ENCODE results near the gene PER1.

PER1 gene, protein sequence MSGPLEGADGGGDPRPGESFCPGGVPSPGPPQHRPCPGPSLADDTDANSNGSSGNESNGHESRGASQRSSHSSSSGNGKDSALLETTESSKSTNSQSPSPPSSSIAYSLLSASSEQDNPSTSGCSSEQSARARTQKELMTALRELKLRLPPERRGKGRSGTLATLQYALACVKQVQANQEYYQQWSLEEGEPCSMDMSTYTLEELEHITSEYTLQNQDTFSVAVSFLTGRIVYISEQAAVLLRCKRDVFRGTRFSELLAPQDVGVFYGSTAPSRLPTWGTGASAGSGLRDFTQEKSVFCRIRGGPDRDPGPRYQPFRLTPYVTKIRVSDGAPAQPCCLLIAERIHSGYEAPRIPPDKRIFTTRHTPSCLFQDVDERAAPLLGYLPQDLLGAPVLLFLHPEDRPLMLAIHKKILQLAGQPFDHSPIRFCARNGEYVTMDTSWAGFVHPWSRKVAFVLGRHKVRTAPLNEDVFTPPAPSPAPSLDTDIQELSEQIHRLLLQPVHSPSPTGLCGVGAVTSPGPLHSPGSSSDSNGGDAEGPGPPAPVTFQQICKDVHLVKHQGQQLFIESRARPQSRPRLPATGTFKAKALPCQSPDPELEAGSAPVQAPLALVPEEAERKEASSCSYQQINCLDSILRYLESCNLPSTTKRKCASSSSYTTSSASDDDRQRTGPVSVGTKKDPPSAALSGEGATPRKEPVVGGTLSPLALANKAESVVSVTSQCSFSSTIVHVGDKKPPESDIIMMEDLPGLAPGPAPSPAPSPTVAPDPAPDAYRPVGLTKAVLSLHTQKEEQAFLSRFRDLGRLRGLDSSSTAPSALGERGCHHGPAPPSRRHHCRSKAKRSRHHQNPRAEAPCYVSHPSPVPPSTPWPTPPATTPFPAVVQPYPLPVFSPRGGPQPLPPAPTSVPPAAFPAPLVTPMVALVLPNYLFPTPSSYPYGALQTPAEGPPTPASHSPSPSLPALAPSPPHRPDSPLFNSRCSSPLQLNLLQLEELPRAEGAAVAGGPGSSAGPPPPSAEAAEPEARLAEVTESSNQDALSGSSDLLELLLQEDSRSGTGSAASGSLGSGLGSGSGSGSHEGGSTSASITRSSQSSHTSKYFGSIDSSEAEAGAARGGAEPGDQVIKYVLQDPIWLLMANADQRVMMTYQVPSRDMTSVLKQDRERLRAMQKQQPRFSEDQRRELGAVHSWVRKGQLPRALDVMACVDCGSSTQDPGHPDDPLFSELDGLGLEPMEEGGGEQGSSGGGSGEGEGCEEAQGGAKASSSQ (N-terminal part only)

GRCh38 chr17:8152112-8152775, at the start of gene PER1:
PER1 (minus strand) TSS chr17:8152404; CDS start chr17:8150706, 1,698 bp downstream.
- peak; percentile 79 for DNase-seq (ENCODE audit: low spot score)

DNA sequence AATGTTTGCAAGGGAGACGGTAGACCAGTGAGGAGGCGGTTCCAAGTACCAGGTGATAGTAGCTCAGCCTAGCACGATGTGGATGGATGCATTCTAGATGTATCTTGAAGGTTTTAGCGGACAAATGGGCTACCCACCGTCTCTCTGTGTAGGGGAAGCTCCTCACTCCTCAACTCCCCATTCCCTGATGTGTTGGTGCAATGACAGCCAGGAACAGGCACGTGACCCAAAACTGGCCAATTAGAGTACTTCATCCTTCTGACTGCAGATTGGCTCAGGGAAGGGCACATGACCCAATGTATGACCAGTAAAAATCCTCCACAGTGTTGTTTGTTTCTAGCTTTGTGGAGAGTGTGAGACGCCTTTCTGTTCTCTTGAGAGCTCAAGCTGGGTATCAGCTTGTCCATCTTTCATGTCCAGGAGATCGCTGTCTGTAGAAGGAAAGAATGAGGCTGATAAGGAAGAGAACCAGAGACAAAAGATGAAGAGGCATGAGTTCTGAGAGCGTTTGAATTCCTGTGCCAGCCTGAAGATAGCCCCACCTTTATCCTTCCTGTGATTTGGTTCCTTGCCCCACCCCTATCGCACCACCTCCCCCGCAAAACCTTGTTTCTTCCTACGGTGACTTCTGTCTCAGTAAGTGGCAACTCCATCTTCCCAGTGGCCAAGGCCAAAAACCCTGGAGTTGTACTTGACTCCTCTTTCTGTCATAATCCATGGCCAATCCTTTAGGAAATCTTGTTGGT, 40.0 kb upstream of the PER1 start:
- DNase-seq (ENCODE audit: low spot score): peak; percentile 92

DNA sequence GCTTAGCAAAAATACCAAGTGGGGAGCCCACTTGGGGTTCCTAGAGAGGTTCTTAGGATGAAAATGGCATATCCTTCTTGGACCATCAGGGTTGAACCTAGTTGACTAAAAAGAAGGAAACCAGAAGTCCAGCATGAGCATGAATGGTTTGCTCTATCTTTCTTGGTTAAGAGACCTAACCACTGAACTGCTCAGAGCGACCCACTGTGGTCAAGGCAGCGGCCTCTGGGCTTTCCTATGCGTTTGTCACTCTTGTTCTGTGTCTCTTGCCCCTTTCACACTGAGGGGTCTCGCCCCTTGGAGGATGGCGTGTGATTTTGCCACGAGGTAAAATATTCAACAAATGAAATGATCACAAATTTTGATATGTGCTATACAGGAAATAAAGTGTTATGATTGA, 38.3 kb upstream of the PER1 start:
- no peak for DNase-seq (ENCODE audit: low spot score)

GRCh38 chr17:8189711-8190477, 37.7 kb upstream of the PER1 start, which contains the start of gene BORCS6:
BORCS6 (minus strand) TSS chr17:8190180; CDS start chr17:8190140, 40 bp downstream.
- peak; percentile 96 for DNase-seq (ENCODE audit: low spot score)

- DNase-seq (ENCODE audit: low spot score): no peak
Measured at GRCh38 chr17:8189041-8189710, 37.0 kb upstream of the PER1 start.

DNA sequence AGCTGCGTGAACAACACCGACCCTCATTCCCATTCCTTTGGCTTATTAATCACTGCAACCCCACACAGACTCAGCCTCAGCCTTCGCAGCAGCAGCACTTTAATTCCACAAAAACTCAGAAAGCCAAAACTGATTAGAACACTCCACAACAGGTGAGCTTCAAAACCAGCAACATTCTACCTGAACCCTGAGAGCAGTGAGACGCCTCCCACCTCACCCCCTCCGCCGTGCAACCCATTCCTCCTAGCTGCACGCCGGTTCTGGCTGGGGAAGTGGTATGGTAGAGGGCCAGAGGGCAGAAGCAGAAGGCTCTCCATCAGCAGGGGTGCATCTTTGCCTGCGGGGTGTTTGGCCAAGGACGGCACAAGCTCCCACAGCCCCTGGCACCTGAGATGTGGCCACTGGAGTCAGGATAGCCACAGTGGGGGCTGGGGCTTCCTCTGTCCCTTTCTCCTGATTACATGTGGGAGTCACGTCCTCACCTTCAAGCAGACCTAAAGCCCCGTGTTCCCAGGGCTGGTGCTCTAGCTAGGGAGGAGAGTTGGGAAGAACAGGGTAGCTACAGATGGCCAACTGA, 36.1 kb upstream of the PER1 start:
- no peak for DNase-seq (ENCODE audit: low spot score)

DNA sequence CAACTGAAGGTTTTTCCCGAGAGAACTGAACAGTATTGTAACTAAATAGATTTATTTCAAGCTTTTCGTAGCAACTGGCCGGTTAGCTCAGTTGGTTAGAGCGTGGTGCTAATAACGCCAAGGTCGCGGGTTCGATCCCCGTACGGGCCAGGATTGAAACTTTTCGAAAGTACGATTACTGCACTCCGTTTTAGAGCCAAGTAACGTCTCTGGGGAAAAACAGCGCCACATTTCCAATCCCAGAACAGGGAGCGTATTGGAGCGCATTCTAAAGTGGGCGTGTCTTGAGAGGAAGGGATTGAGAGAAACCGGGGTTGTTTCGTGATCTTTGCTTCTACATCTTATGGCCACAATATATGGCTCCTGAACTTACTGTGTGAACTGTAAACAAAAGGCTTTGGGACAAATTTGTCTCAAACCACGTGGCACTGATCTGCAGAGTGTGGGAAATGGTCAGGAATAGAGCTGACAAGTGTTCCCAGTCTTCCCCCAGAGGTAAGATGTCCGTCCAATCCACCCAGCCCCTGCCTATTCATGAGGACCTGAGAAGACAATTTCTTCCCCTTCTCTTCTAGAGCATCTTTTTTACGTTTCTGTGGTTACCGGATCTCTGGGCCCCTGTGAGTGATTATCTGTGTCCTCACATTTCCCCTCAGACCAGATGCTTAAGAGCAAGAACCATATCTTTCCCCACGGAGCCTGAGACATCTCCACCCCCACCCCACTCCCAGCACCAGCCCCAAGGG, 35.5 kb upstream of the PER1 start:
- peak; percentile 95 for DNase-seq (ENCODE audit: low spot score)

DNA sequence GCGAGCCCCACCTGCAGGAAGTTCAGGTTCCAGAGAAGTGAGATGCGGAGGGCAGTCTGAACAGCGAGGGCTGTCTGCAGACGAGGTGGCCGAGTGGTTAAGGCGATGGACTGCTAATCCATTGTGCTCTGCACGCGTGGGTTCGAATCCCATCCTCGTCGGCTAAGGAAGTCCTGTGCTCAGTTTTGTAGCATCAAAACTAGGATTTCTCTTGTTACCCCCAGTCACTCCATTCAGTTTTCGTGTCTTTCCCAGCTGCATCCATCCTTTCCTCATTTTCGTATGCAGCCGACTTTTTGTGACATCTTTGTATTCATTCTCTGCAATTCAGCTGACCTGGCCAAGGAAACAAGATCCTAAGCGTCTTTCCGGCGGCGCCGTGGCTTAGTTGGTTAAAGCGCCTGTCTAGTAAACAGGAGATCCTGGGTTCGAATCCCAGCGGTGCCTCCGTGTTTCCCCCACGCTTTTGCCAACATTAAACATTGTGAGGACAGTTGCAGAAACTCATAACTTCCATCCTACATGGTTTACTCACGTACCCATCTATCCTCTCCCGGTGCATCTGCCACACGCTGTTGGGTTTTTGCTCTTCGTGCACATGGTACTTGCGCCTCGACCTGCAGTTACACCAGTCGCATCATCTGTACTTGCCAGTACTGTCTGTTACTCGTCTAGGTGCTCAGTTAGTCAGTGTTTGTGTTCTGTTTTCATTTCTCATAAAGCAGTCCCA, 34.7 kb upstream of the PER1 start:
- DNase-seq (ENCODE audit: low spot score): peak; percentile 91

GRCh38 chr17:8186446-8186786, 34.2 kb upstream of the PER1 start:
- DNase-seq (ENCODE audit: low spot score): no peak

DNA sequence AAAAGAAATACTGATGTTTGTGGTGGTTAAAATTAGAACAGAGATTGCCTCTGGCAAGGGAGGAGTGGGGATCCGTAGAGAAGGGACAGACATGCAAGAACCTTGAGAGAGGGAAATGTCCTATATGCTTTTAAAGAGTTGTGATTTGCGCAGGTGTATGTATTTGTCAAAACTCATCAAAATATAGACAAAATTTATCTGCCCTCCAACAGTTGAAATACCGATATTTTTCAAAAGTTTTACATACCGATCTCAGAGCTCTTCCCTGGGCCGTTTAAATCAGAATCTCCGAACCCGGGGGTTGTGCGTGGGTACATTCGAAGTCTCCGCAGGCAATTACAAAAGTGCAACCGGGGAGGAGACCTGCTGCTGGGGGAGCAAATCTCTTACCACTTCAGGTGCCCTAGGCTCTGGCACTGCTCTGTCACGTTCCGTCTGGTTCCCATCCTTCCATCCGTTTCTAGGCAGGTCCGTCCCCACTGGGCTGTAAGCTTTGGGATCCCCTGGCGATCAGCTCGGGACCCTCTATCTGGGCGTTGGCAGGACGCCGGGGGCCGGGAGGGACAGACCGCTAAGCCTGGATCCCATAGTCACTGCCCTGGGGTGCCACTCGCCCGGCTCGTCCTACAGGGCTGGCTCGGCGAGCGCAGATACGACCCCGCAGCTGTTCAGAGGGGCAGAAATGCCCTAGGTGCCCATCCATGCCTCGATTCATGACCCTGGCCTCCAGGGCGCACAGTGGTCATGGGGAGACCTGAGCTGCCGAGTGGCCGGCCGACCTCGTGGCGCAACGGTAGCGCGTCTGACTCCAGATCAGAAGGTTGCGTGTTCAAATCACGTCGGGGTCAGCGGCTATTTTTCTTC, 33.6 kb upstream of the PER1 start:
- peak; percentile 78 for DNase-seq (ENCODE audit: low spot score)

GRCh38 chr17:8176998-8177731, 25.0 kb upstream of the PER1 start:
- DNase-seq (ENCODE audit: low spot score): no peak

GRCh38 chr17:8176197-8176940, 24.2 kb upstream of the PER1 start, which contains the start of gene TMEM107:
TMEM107 (minus strand) TSS chr17:8176380; CDS start chr17:8176286, 94 bp downstream.
- DNase-seq (ENCODE audit: low spot score): peak; percentile 90

- DNase-seq (ENCODE audit: low spot score): no peak
Measured at GRCh38 chr17:8175795-8176196, 23.6 kb upstream of the PER1 start.

DNA sequence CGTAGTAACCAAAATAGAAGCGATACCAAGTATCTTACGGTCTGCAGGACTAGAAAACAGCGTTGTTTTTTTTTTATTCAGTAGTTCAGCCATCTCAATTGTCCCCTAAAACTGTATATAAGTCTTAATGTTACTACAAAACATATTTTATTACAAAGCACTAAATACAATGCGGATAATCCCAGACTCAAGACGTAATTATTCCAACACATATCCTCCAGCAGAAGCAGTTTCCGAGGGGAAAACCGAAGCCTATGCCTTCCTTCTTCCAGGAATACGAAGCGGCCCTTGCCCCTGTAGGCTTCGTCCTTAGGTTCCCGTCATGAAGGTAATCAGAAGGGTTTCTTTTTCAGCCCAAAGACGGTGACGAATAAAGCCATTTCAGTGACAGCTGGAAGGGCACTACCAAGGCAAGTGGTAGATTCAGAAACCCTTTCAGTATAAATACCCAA, 21.7 kb upstream of the PER1 start:
- DNase-seq (ENCODE audit: low spot score): no peak

Data from LoVo (cell line).